NOMO-1 (cell line): ENCODE measurements around the gene ZBTB16.

Experiments used
- DNase-seq, 2 experiments: peaks; one replicate each; lab custom pipeline; 2025; ENCODE audit not compliant: unreplicated experiment in 2 of 2; lab: John Stamatoyannopoulos, UW

Gene ZBTB16

GRCh38 chr11:114124601-114125144 is 65.2 kb downstream of the ZBTB16 start:
- no peak for DNase-seq

- no peak for DNase-seq
These were observed 66.0 kb downstream of the ZBTB16 start for GRCh38 chr11:114125531-114125930.

GRCh38 chr11:114125959-114126358 is 66.4 kb downstream of the ZBTB16 start:
- DNase-seq = no peak

GRCh38 chr11:114128399-114128798 is 68.9 kb downstream of the ZBTB16 start:
- DNase-seq = no peak

- DNase-seq = no peak
These were observed 69.6 kb downstream of the ZBTB16 start for GRCh38 chr11:114129142-114129541.

- DNase-seq = no peak
These were observed 70.2 kb downstream of the ZBTB16 start for GRCh38 chr11:114129699-114130098.

GRCh38 chr11:114130115-114130576 is 70.6 kb downstream of the ZBTB16 start:
- DNase-seq = no peak

GRCh38 chr11:114130629-114131277 is 71.2 kb downstream of the ZBTB16 start:
- DNase-seq = no peak

GRCh38 chr11:114131461-114131864 is 72.0 kb downstream of the ZBTB16 start:
- DNase-seq = no peak

- no peak for DNase-seq
These were observed 72.9 kb downstream of the ZBTB16 start for GRCh38 chr11:114132417-114132816.

- DNase-seq = no peak
These were observed 73.5 kb downstream of the ZBTB16 start for GRCh38 chr11:114132944-114133394.

GRCh38 chr11:114133548-114134329 is 74.2 kb downstream of the ZBTB16 start:
- DNase-seq = no peak

- no peak for DNase-seq
These were observed 75.4 kb downstream of the ZBTB16 start for GRCh38 chr11:114134870-114135269.

- peak; percentile 80 to 84 for DNase-seq
These were observed 76.2 kb downstream of the ZBTB16 start for GRCh38 chr11:114135737-114136151.

GRCh38 chr11:114136686-114137640 is 77.5 kb downstream of the ZBTB16 start:
- no peak for DNase-seq

- DNase-seq = no peak
These were observed 78.3 kb downstream of the ZBTB16 start for GRCh38 chr11:114137838-114138237.

GRCh38 chr11:114138411-114138810 is 78.9 kb downstream of the ZBTB16 start:
- no peak for DNase-seq

- no peak for DNase-seq
These were observed 81.3 kb downstream of the ZBTB16 start for GRCh38 chr11:114140826-114141225.

GRCh38 chr11:114141863-114142580 is 82.5 kb downstream of the ZBTB16 start:
- no peak for DNase-seq

- no peak for DNase-seq
These were observed 83.2 kb downstream of the ZBTB16 start for GRCh38 chr11:114142707-114143106.
